Neutrophil (primary cell): ENCODE results near the gene GPS1.

Experiments
- H3K27ac ChIP-seq: fragments of 200-600 bp; sonication (generic); 2 replicates; pipeline ENCODE4 v1.5.1; 2016; ENCODE audit warnings: mild to moderate bottlenecking, moderate library complexity
- H3K27me3 ChIP-seq: fragments of 200-600 bp; sonication (generic); 2 replicates; pipeline ENCODE4 v1.6.0; 2016; ENCODE audit warnings: mild to moderate bottlenecking
- H3K36me3 ChIP-seq: fragments of 200-600 bp; sonication (generic); 2 replicates; pipeline ENCODE4 v1.5.1; 2017
- H3K4me1 ChIP-seq, 2 experiments: fragments of 200-600 bp in 1 of 2; sonication (generic) in 1 of 2; 1 replicate in 1 of 2; 2 replicates in 1 of 2; pipeline versions ENCODE4 v1.5.1 to v1.6.1; 2013 to 2016; ENCODE audit warnings: low read depth in 1 of 2, low read length in 1 of 2, mild to moderate bottlenecking in 1 of 2, moderate library complexity in 1 of 2; ENCODE audit not compliant: control insufficient read depth in 1 of 2, insufficient read depth in 1 of 2
- H3K4me3 ChIP-seq, 2 experiments: fragments of 200-600 bp in 1 of 2; sonication (generic) in 1 of 2; 1 replicate in 1 of 2; 2 replicates in 1 of 2; pipeline ENCODE4 v1.5.1; 2013 to 2016; ENCODE audit warnings: low read depth in 1 of 2, low read length in 1 of 2, mild to moderate bottlenecking in 1 of 2, moderate library complexity in 1 of 2
- H3K9me3 ChIP-seq: fragments of 200-600 bp; sonication (generic); 2 replicates; pipeline ENCODE4 v1.5.1; 2016
- CTCF ChIP-seq: fragments of 200-600 bp; sonication (generic); IDR thresholded peaks from 2 replicates; pipeline ENCODE4 v1.5.1; 2016; ENCODE audit warnings: antibody characterized with exemption

Gene GPS1

DNA sequence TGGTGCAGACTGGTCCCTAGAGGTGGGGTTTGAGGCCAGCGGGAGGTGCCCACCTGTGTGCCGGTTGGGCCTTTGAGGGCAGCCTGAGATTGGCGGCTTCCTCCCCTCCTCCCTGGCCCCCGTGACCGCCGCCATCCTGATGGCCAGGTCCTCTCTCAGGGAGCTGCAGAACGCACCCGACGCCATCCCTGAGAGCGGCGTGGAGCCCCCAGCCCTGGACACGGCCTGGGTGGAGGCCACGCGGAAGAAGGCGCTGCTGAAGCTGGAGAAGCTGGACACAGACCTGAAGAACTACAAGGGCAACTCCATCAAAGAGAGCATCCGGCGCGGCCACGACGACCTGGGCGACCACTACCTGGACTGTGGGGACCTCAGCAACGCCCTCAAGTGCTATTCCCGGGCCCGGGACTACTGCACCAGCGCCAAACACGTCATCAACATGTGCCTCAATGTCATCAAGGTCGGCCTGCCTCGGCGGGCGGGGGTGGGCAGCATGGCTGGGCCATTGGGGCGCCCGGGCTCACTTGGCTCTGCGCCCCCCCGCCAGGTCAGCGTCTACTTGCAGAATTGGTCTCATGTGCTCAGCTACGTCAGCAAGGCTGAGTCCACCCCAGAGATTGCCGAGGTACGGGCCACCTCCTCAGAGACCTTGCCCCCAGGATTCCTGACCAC is 2.8 kb downstream of the GPS1 start:
- Histone ChIP-seq H3K9me3 (no peaks in the 10 kb centered on the region), H3K4me3 (no peak overlapping the region), H3K36me3 (peaks cover 63% of the 10 kb centered on the region), H3K27me3 (no peaks in the 10 kb centered on the region), H3K27ac (no peak overlapping the region), H3K4me1 (peaks cover 15 to 21% of the 10 kb centered on the region in 2 experiments)
- no peak for TF ChIP-seq CTCF

DNA sequence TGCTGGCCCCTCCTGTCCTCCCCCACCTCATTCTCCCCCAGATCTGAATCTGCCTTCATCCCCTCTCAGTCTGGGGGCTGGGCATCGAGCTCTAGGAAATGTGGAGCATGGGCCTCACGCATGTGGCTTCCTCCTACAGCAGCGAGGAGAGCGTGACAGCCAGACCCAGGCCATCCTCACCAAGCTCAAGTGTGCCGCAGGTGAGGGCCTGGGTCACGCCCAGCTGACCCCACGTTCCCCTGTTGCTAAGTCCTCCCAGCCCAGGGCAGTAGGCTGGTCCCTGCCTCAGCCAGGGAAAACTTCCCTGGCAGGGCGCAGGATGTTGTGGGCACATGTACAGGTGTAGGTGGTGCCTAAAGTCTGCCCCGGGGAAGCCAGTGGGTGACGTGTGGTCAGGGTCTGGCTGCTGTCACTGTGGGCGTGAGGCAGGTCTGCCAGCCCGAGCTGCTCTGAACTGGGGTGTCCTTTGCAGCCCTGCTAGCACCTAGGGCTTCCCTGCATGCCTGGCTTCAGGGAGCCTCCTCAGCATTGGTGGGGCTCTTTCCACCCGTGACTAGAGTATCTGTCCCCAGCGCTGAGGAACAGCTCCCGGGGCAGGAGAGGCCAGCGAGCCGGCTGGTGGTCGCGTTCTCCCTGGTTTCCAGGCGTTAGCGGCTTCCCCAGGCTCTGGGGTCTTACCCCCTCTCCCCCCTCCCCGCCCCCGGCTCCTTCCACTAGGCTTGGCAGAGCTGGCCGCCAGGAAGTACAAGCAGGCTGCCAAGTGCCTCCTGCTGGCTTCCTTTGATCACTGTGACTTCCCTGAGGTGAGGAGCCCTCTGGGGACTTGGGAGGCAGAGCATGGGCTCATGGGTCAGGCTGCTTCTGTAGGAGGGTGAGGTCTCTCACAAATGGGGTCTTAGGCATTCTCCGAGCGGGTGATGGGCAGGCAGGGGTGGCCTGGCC is 3.6 kb downstream of the GPS1 start:
- no peak overlapping the region for H3K4me3 ChIP-seq
- H3K4me1 ChIP-seq, result peaks cover 15 to 21% of the 10 kb centered on the region in 2 experiments
- TF ChIP-seq CTCF, result no peak
- no peaks in the 10 kb centered on the region for H3K27me3 ChIP-seq
- H3K27ac ChIP-seq, result no peak overlapping the region
- H3K36me3 ChIP-seq, result peaks cover 67% of the 10 kb centered on the region
- no peaks in the 10 kb centered on the region for H3K9me3 ChIP-seq

- H3K27ac ChIP-seq, result no peak overlapping the region
- peaks cover 76% of the 10 kb centered on the region for H3K36me3 ChIP-seq
- H3K4me3 ChIP-seq, result no peak overlapping the region
- TF ChIP-seq CTCF, result no peak
- no peaks in the 10 kb centered on the region for H3K27me3 ChIP-seq
- H3K4me1 ChIP-seq, result peaks cover 9 to 13% of the 10 kb centered on the region in 2 experiments
- H3K9me3 ChIP-seq, result no peaks in the 10 kb centered on the region
These were observed 4.4 kb downstream of the GPS1 start for GRCh38 chr17:82055965-82056728.

DNA sequence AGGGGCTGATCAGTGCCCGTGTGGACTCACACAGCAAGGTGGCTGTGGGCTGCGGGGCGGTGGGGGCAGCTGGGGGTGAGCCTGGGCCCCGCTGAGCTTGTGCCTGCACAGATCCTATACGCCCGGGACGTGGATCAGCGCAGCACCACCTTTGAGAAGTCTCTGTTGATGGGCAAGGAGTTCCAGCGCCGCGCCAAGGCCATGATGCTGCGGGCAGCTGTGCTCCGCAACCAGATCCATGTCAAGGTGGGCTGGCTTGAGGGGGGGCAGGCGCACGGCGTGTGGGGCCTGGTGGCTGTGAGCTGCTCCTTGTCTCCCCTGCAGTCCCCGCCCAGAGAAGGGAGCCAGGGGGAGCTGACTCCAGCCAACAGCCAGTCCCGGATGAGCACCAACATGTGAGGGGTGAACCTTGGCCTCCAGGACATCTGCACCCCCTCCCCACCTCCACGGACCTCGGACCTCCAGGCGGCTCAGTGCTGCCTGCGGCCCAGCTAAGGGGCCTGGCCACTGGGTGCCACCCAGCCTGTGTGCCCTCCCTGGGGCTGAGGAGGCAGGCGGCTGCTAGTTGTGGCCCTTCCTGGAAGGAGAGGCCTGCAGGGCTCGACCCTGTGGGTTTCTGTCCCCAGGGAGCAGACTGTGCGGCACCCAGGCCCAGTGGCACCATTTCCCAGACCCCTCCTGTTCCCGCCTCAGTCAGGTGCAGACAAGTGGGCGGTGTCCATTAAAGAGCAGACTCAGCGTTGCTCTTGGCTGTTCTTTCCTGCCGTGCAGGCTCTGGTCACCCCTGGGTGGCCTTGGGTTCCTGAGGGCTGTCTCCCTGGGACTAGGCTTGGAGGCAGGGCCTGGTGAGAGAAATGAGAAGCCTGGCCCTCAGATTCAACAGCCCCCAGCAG is 5.3 kb downstream of the GPS1 start:
- Histone ChIP-seq H3K36me3 (peaks cover 84% of the 10 kb centered on the region), H3K27me3 (no peaks in the 10 kb centered on the region), H3K27ac (no peak overlapping the region), H3K9me3 (no peaks in the 10 kb centered on the region), H3K4me1 (peaks cover 9 to 12% of the 10 kb centered on the region in 2 experiments), H3K4me3 (no peak overlapping the region)
- no peak for TF ChIP-seq CTCF
